HepG2 (cell line): Measurements from ENCODE around the gene ATP5PB. TPM values are rescaled to one million over a fixed set of nuclear protein-coding genes. Genes with fewer than 3 reads are reported as not detected.

Experiments used
- IKZF5 ChIP-seq: IDR thresholded peaks from 2 replicates; pipeline ENCODE4 v1.6.1; 2018; ENCODE audit warnings: missing genetic modification reagents, mild to moderate bottlenecking, missing compliant biosample characterization
- KDM2A ChIP-seq: sonication (generic); formaldehyde crosslinking; IDR thresholded peaks from 2 replicates; pipeline ENCODE4 v1.4.0; 2020; ENCODE audit warnings: low read depth, missing genetic modification reagents, borderline replicate concordance
- KDM5A ChIP-seq: fragments of 200-600 bp; sonication (generic); IDR thresholded peaks from 2 replicates; pipeline ENCODE4 v1.7.0; 2018; ENCODE audit warnings: antibody characterized with exemption, mild to moderate bottlenecking, low read length, borderline replicate concordance
- MBD4 ChIP-seq: IDR thresholded peaks from 2 replicates; pipeline ENCODE4 v1.6.1; 2012; ENCODE audit warnings: low read length, inconsistent platforms, borderline replicate concordance
- NBN ChIP-seq: fragments of 450-650 bp; conservative IDR thresholded peaks from 2 replicates; pipeline ENCODE4 v1.6.1; 2017
- POLR2AphosphoS2 ChIP-seq: IDR thresholded peaks from 2 replicates; pipeline ENCODE4 v1.6.1; 2011; ENCODE audit warnings: low read depth, low read length, improper control_type of control experiment
- POLR2G ChIP-seq: fragments of 200-400 bp; formaldehyde crosslinking; IDR thresholded peaks from 2 replicates; pipeline ENCODE4 v1.6.1; 2018; ENCODE audit warnings: mild to moderate bottlenecking, low read depth, low read length, moderate library complexity
- SAP130 ChIP-seq: IDR thresholded peaks from 2 replicates; pipeline ENCODE4 v1.6.1; 2016; ENCODE audit warnings: low read depth
- SP2 ChIP-seq: sonication (generic); formaldehyde crosslinking; IDR thresholded peaks from 2 replicates; pipeline ENCODE4 v1.5.1; 2020; ENCODE audit warnings: mild to moderate bottlenecking, missing genetic modification reagents
- ZNF670 ChIP-seq: sonication (generic); formaldehyde crosslinking; IDR thresholded peaks from 2 replicates; pipeline ENCODE4 v1.8.0; 2022; ENCODE audit warnings: mild to moderate bottlenecking, missing genetic modification reagents, borderline replicate concordance
- ZNF768 ChIP-seq: sonication (generic); formaldehyde crosslinking; IDR thresholded peaks from 2 replicates; pipeline ENCODE4 v1.4.0; 2020; ENCODE audit warnings: missing genetic modification reagents
- polyA plus RNA-seq, 8 experiments: library from polyadenylated mRNA; depleted of rRNA in 3 of 8; stranded (reverse) in 7 of 8; unstranded in 1 of 8; fragments of >200 nt; fragmentation: Illumina TruSeq in 4 of 8; extraction: Trizol in 4 of 8; gene quantifications; 2 replicates each; pipeline versions ENCODE4 v1.2.1 to v1.2.3, GENCODE V29; 2011 to 2016; ENCODE audit warnings: low read depth in 4 of 8, missing spikeins in 1 of 8, mixed read lengths in 1 of 8; ENCODE audit not compliant: insufficient read depth in 1 of 8
- total RNA-seq, 5 experiments: library from RNA; depleted of rRNA; stranded (reverse); fragments of >200 nt; fragmentation: Illumina TruSeq; extraction: Trizol; gene quantifications; 2 replicates each; pipeline ENCODE4 v1.2.3, GENCODE V29; 2016; ENCODE audit warnings: low read depth in 1 of 5
- TF ChIP-seq, protein P1 (sequence below): sonication (generic); formaldehyde crosslinking; IDR thresholded peaks from 2 replicates; pipeline ENCODE4 v1.5.0; 2020; ENCODE audit warnings: mild to moderate bottlenecking, missing genetic modification reagents
- TF ChIP-seq, protein P2 (sequence below): sonication (generic); formaldehyde crosslinking; IDR thresholded peaks from 2 replicates; pipeline ENCODE4 v1.4.0; 2020; ENCODE audit warnings: missing genetic modification reagents
- TF ChIP-seq, protein P3 (sequence below): sonication (generic); formaldehyde crosslinking; IDR thresholded peaks from 2 replicates; pipeline ENCODE4 v1.5.1; 2020; ENCODE audit warnings: missing genetic modification reagents, mild to moderate bottlenecking, borderline replicate concordance
- TF ChIP-seq, protein P4 (sequence below): sonication (generic); formaldehyde crosslinking; IDR thresholded peaks from 2 replicates; pipeline ENCODE4 v1.8.0; 2022; ENCODE audit warnings: missing genetic modification reagents, mild to moderate bottlenecking, moderate library complexity, borderline replicate concordance
- TF ChIP-seq, protein P5 (sequence below): sonication (generic); formaldehyde crosslinking; IDR thresholded peaks from 2 replicates; pipeline ENCODE4 v1.5.0; 2020; ENCODE audit warnings: missing genetic modification reagents
- TF ChIP-seq, protein P6 (sequence below): sonication (generic); formaldehyde crosslinking; IDR thresholded peaks from 2 replicates; pipeline ENCODE4 v1.5.0; 2020; ENCODE audit warnings: missing genetic modification reagents, mild to moderate bottlenecking, borderline replicate concordance

ATP5PB gene
- total and polyA plus RNA-seq, 2 of the 13 experiments (the other 11 are each of a cell fraction or from before 2014, with no cell fraction given), result 297 to 541 TPM

- TF ChIP-seq, protein P1, sequence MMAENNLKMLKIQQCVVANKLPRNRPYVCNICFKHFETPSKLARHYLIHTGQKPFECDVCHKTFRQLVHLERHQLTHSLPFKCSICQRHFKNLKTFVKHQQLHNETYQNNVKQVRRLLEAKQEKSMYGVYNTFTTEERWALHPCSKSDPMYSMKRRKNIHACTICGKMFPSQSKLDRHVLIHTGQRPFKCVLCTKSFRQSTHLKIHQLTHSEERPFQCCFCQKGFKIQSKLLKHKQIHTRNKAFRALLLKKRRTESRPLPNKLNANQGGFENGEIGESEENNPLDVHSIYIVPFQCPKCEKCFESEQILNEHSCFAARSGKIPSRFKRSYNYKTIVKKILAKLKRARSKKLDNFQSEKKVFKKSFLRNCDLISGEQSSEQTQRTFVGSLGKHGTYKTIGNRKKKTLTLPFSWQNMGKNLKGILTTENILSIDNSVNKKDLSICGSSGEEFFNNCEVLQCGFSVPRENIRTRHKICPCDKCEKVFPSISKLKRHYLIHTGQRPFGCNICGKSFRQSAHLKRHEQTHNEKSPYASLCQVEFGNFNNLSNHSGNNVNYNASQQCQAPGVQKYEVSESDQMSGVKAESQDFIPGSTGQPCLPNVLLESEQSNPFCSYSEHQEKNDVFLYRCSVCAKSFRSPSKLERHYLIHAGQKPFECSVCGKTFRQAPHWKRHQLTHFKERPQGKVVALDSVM (CRISPR knock-in tag), result 0 out of 2 replicates have a peak, but pooled peaks have one; percentile 56
- TF ChIP-seq ZNF768 (peak; percentile 30; the same call in 1 of the 2 replicates), MBD4 (no peak), POLR2AphosphoS2 (no peak), SAP130 (peak; percentile 37; the same call in 1 of the 2 replicates), SP2 (CRISPR knock-in tag) (no peak), NBN (no peak), KDM5A (peak; percentile 54; the same call in 1 of the 2 replicates), IKZF5 (peak; percentile 12; the same call in 1 of the 2 replicates), ZNF670 (CRISPR knock-in tag) (peak; percentile 23; the same call in 1 of the 2 replicates), POLR2G (0 out of 2 replicates have a peak, but pooled peaks have one; percentile 49), KDM2A (CRISPR knock-in tag) (peak; percentile 67)
- TF ChIP-seq, protein P2, sequence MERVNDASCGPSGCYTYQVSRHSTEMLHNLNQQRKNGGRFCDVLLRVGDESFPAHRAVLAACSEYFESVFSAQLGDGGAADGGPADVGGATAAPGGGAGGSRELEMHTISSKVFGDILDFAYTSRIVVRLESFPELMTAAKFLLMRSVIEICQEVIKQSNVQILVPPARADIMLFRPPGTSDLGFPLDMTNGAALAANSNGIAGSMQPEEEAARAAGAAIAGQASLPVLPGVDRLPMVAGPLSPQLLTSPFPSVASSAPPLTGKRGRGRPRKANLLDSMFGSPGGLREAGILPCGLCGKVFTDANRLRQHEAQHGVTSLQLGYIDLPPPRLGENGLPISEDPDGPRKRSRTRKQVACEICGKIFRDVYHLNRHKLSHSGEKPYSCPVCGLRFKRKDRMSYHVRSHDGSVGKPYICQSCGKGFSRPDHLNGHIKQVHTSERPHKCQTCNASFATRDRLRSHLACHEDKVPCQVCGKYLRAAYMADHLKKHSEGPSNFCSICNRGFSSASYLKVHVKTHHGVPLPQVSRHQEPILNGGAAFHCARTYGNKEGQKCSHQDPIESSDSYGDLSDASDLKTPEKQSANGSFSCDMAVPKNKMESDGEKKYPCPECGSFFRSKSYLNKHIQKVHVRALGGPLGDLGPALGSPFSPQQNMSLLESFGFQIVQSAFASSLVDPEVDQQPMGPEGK (CRISPR knock-in tag), result peak; percentile 85
- TF ChIP-seq, protein P3, sequence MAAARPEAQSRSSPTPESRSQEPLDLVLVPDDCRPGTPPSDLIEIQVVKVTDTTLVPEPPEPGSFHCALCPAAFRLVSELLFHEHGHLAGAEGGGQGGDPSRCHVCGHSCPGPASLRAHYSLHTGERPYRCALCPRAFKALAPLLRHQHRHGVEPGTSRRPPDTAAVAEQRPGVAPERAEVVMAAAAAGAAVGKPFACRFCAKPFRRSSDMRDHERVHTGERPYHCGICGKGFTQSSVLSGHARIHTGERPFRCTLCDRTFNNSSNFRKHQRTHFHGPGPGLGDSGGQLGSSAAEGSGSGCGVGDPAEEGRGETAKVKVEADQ (CRISPR knock-in tag), result peak; percentile 65; the same call in 1 of the 2 replicates
- TF ChIP-seq, protein P4, sequence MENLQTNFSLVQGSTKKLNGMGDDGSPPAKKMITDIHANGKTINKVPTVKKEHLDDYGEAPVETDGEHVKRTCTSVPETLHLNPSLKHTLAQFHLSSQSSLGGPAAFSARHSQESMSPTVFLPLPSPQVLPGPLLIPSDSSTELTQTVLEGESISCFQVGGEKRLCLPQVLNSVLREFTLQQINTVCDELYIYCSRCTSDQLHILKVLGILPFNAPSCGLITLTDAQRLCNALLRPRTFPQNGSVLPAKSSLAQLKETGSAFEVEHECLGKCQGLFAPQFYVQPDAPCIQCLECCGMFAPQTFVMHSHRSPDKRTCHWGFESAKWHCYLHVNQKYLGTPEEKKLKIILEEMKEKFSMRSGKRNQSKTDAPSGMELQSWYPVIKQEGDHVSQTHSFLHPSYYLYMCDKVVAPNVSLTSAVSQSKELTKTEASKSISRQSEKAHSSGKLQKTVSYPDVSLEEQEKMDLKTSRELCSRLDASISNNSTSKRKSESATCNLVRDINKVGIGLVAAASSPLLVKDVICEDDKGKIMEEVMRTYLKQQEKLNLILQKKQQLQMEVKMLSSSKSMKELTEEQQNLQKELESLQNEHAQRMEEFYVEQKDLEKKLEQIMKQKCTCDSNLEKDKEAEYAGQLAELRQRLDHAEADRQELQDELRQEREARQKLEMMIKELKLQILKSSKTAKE, result no peak
- TF ChIP-seq, protein P5, sequence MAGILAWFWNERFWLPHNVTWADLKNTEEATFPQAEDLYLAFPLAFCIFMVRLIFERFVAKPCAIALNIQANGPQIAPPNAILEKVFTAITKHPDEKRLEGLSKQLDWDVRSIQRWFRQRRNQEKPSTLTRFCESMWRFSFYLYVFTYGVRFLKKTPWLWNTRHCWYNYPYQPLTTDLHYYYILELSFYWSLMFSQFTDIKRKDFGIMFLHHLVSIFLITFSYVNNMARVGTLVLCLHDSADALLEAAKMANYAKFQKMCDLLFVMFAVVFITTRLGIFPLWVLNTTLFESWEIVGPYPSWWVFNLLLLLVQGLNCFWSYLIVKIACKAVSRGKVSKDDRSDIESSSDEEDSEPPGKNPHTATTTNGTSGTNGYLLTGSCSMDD (CRISPR knock-in tag), result no peak
- TF ChIP-seq, protein P6, sequence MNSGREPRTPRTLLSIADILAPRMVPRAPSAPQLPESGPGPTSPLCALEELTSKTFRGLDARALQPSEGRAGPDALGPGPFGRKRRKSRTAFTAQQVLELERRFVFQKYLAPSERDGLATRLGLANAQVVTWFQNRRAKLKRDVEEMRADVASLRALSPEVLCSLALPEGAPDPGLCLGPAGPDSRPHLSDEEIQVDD (CRISPR knock-in tag), result 0 out of 2 replicates have a peak, but pooled peaks have one; percentile 9
Measured at GRCh38 chr1:111507411-111508201, 58.3 kb downstream of the ATP5PB start (continued).
